Panc1 (cell line): ENCODE data around the gene RAB33A.

Source experiments
- CTCF ChIP-seq: fragments of 450-650 bp; IDR thresholded peaks from 2 replicates; pipeline ENCODE4 v1.5.1; 2017; ENCODE audit warnings: mild to moderate bottlenecking
- POLR2AphosphoS5 ChIP-seq: IDR thresholded peaks from 2 replicates; pipeline ENCODE4 v1.6.1; 2012; ENCODE audit warnings: mild to moderate bottlenecking, low read depth, low read length, moderate library complexity
- SIN3A ChIP-seq: IDR thresholded peaks from 2 replicates; pipeline ENCODE4 v1.6.1; 2012; ENCODE audit warnings: low read depth, mild to moderate bottlenecking, low read length, moderate library complexity, borderline replicate concordance; ENCODE audit not compliant: insufficient read depth

GRCh38 chrX:130184168-130184567 lies 12.4 kb downstream of the RAB33A start:
- no peak for TF ChIP-seq CTCF
- no peak for TF ChIP-seq SIN3A
- TF ChIP-seq POLR2AphosphoS5: no peak
